Nephron progenitor cell (in vitro differentiated cells): Measurements from ENCODE around the gene KATNIP.
A peak's percentile ranks its signal among the peaks of the same experiment; 100 is the strongest.

Experiments used
- DNase-seq: peaks from one replicate; pipeline ENCODE4 v3.0.0; 2021
- H3K27ac Mint-ChIP-seq: 2 replicates; pipeline ENCODE4 v1.8.0; 2021; ENCODE audit warnings: mild to moderate bottlenecking, moderate library complexity, mixed read lengths
- H3K27me3 Mint-ChIP-seq: 2 replicates; pipeline ENCODE4 v1.8.0; 2021; ENCODE audit warnings: mild to moderate bottlenecking, low read depth, mixed read lengths; ENCODE audit not compliant: poor library complexity
- H3K36me3 Mint-ChIP-seq: 2 replicates; pipeline ENCODE4 v1.8.0; 2021; ENCODE audit warnings: low read depth, mixed read lengths
- H3K4me1 Mint-ChIP-seq: 2 replicates; pipeline ENCODE4 v1.8.0; 2021; ENCODE audit warnings: mixed read lengths
- H3K4me3 Mint-ChIP-seq: 2 replicates; pipeline ENCODE4 v1.8.0; 2021; ENCODE audit warnings: mild to moderate bottlenecking, moderate library complexity, mixed read lengths
- H3K9me3 Mint-ChIP-seq: 2 replicates; pipeline ENCODE4 v1.8.0; 2021; ENCODE audit warnings: mild to moderate bottlenecking, moderate library complexity, mixed read lengths
- CTCF ChIP-seq: fragments of 200-600 bp; sonication (generic); IDR thresholded peaks from 2 replicates; pipeline ENCODE4 v1.5.0; 2021; ENCODE audit warnings: antibody characterized with exemption

Gene KATNIP

DNA sequence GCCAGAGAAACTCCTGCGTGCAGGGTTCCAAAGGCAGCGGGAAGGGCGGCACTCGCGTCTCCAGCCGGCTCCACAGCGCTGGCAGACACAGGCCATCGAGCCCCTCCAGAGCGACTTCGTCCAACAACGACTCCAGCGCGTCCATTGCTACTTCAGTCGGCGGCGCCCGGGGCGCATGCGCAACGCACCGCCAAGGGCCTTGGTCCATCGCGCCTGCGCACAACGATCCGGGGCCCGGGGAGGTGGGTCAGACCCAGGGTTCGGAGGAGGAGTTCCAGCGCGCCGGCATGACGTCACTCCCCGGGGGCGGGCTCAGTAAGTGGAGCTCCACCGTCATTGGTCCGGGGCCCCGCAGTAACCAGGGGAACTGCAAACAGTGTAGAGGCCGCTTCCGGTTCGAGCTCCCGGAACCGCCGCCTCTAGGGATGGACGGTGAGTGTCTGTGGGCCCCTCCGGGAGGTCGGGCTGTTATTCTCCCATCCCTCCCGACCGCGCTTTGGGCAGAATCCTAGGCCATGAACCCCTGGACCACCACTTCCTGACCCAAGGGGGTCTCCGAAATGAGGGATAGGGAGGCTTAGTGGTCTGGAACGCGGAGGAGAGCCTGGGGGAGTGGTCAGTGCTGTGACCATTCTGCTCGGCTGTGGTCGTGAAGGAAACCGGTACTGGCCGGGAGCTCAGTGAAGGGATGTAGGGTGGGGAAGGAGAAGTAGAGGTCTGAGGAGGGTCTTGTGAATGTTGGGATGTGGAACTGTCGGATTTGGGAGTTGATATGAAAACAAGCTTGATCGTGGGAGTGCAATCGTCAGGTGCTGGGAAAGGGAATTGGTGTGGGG, at the start of gene KATNIP, which contains the start of gene GTF3C1:
Gene KATNIP (plus strand): TSS at position 399 of the 836 bp plus-strand sequence. CDS start 27 bp downstream, at position 426.
Gene GTF3C1 (minus strand): TSS at position 168 of the 836 bp plus-strand sequence. CDS start 23 bp downstream, at position 145.
- TF ChIP-seq CTCF = no peak
- peaks cover 21% of the 10 kb centered on the region for H3K36me3 Mint-ChIP-seq
- H3K9me3 Mint-ChIP-seq = no peaks in the 10 kb centered on the region

GRCh38 chr16:27500801-27501200, 49.1 kb upstream of the KATNIP start:
- Mint-ChIP-seq H3K4me1 (peaks cover 4% of the 10 kb centered on the region), H3K27ac (no peak overlapping the region), H3K4me3 (no peak overlapping the region), H3K27me3 (no peaks in the 10 kb centered on the region), H3K9me3 (no peaks in the 10 kb centered on the region), H3K36me3 (peaks cover 74% of the 10 kb centered on the region)
- no peak for DNase-seq
- TF ChIP-seq CTCF = no peak

More for the DNA sequence above, at the start of gene KATNIP, which contains the start of gene GTF3C1:
- H3K4me3 Mint-ChIP-seq = peak within 1 kb of the TSS; percentile 99
- DNase-seq = peak; percentile 100
- no peaks in the 10 kb centered on the region for H3K27me3 Mint-ChIP-seq
- peaks cover 47% of the 10 kb centered on the region for H3K4me1 Mint-ChIP-seq
- peak within 1 kb of the TSS; percentile 99 for H3K27ac Mint-ChIP-seq

- no peak overlapping the region for H3K4me3 Mint-ChIP-seq
- peaks cover 7% of the 10 kb centered on the region for H3K4me1 Mint-ChIP-seq
- no peak overlapping the region for H3K27ac Mint-ChIP-seq
- peaks cover 72% of the 10 kb centered on the region for H3K36me3 Mint-ChIP-seq
- TF ChIP-seq CTCF = no peak
- no peaks in the 10 kb centered on the region for H3K9me3 Mint-ChIP-seq
- no peak for DNase-seq
- H3K27me3 Mint-ChIP-seq = no peaks in the 10 kb centered on the region
Measured at GRCh38 chr16:27503662-27504061, 46.3 kb upstream of the KATNIP start.

DNA sequence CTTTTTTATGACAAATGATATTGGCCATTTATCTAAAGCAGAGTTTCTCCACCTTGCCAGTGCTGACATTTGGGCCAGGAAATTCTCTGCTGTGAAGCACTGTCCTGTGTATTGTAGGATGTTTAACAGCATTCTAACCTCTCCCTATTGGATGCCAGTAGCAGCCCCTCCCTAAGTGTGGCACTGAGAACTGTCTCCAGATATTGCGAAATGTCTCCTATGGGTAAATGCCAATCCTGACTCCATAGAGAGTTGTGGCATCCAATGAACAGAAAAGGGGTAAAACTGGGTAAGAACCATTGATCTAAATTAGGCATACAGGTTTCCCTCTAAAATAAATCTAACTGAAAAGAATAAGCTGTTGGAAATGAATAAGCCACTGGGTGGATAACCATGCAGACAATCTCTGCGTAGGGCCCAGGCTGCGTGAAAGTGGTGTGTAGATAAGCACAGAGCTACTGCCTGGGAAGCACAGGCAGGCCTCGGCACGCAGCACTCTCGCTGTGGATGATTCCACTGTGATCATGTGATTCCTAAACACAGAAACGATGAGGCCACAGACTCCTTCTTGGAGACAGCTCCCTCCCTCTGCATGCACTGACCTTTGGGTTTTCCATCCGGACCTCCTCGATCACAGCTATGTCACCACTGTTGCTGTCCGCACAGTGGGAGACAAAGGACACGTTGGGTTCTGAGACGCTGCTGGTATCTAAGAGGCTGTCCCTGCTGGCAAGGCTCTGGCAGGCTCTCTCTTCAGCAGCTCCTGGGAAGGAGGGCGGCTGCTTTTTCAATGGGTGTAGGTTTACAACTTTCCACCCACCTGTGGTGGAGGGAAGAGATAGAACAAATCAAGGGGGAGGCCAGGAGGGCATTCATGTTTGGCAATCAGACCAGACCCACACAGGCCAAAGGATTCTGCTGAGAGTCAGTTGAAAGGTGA, 44.4 kb upstream of the KATNIP start:
- no peak for TF ChIP-seq CTCF
- peaks cover 73% of the 10 kb centered on the region for H3K36me3 Mint-ChIP-seq

DNA sequence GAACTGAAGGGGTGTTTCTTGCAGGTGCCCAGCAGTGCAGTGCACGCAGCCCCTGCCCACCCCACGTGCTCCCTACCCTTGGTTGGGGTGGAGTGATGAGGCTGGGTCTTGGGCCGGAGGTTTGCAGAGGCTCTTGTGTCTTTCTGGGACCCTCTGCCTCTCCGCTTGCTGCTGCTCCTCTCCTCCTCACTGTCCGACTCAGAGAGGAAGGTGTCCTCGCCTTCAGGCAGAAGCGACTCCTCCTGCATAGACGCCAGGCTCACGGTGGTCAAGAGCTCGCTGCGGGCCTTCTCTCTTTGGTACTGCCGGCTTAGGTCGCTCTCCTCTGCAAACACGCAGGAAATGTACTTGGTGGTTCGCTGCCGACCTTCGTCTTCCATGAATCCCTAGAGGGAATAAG, 43.2 kb upstream of the KATNIP start:
- peaks cover 14% of the 10 kb centered on the region for H3K4me1 Mint-ChIP-seq
- H3K9me3 Mint-ChIP-seq = no peaks in the 10 kb centered on the region
- peak overlapping the region; percentile 71 for H3K27ac Mint-ChIP-seq
- TF ChIP-seq CTCF = no peak
- no peak for DNase-seq
- H3K27me3 Mint-ChIP-seq = no peaks in the 10 kb centered on the region
- H3K4me3 Mint-ChIP-seq = no peak overlapping the region
- peaks cover 73% of the 10 kb centered on the region for H3K36me3 Mint-ChIP-seq

More for the DNA sequence above, 44.4 kb upstream of the KATNIP start:
- Mint-ChIP-seq H3K9me3 (no peaks in the 10 kb centered on the region), H3K27me3 (no peaks in the 10 kb centered on the region), H3K4me1 (peaks cover 9% of the 10 kb centered on the region), H3K4me3 (no peak overlapping the region), H3K27ac (peak overlapping the region; percentile 73)
- no peak for DNase-seq
